ENCODE data around the gene SLC27A3. TPM values are rescaled to one million over a fixed set of nuclear protein-coding genes. Genes with fewer than 3 reads are reported as not detected.
A peak's percentile ranks its signal among the peaks of the same experiment; 100 is the strongest.

SLC27A3 gene
- total and polyA plus RNA-seq, 4 experiments from 2014 or later, result 7.9 to 20.5 (median 13.7) TPM

- peaks cover 17 to 44% of the 10 kb centered on the region in 2 donors for H3K36me3 Mint-ChIP-seq
- no peak overlapping the region for H3K4me3 Mint-ChIP-seq
- no peak overlapping the region for H3K27ac ChIP-seq (ENCODE audit: low read depth, low read length)
- H3K27me3 Mint-ChIP-seq, result no peaks in the 10 kb centered on the region
- no peaks in the 10 kb centered on the region for H3K9me3 ChIP-seq (ENCODE audit: control insufficient read depth in 1 of 2, low read length in 2 of 2)
- H3K4me1 ChIP-seq (ENCODE audit: insufficient read depth, low read length), result peaks cover 11% of the 10 kb centered on the region
- ChIA-PET POLR2A (ENCODE audit: partially characterized antibody) (no interaction called here), CTCF (ENCODE audit: partially characterized antibody) (interaction anchor here (1.0 kb wide), 1 partner anchor 22 kb away, joined by 3 read pairs; no protein-coding TSS in a partner anchor)
- no peaks in the 10 kb centered on the region for H3K27me3 ChIP-seq (ENCODE audit: insufficient read depth, low read length)
- no peak overlapping the region for H3K4me3 ChIP-seq (ENCODE audit: low read length in 2 of 2)
- DNase-seq, result no peak
- H3K36me3 ChIP-seq (ENCODE audit: insufficient read depth, low read length), result peaks cover 21% of the 10 kb centered on the region
- H3K27ac Mint-ChIP-seq, result peak overlapping the region in 1 of 7 donors; percentile 66
- no peaks in the 10 kb centered on the region for H3K9me3 Mint-ChIP-seq
- intact Hi-C loops (cut with micrococcal nuclease), result no loop called here
- H3K4me1 Mint-ChIP-seq, result peaks cover 2 to 14% (median 7%) of the 10 kb centered on the region in 4 donors
Observed at GRCh38 chr1:153770797-153771196, 4.4 kb upstream of the SLC27A3 start.

DNA sequence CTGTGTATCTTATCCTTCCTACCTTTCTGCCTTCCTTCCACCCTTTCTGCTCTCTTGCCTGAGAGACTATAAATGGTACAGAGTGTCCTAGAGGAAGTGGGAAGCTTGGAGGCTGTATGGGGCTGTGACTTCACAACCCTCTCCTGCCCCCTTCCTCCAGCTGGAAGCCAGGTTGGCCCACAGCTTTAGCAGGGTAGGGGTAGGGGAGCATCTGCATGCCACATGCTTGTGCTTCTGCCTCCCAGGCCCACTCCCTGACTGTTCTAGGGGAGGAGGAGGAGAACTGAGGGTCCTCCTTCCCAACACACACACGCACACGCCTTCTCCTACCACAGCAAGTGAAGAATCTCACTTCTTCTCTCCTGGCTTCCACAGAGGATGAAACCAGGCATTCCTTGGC, 3.9 kb upstream of the SLC27A3 start:
- no peaks in the 10 kb centered on the region for H3K9me3 ChIP-seq (ENCODE audit: control insufficient read depth in 1 of 2, low read length in 2 of 2)
- Mint-ChIP-seq H3K36me3 (peaks cover 17 to 43% of the 10 kb centered on the region in 2 donors), H3K27me3 (no peaks in the 10 kb centered on the region), H3K9me3 (no peaks in the 10 kb centered on the region), H3K27ac (no peak overlapping the region), H3K4me1 (peaks cover 4 to 15% (median 9%) of the 10 kb centered on the region in 4 donors), H3K4me3 (no peak overlapping the region)
- POLR2A ChIA-PET (ENCODE audit: partially characterized antibody), result interaction anchor here (0.7 kb wide), 1 partner anchor 148 kb away, joined by 3 read pairs; no protein-coding TSS in a partner anchor
- peaks cover 15% of the 10 kb centered on the region for H3K4me1 ChIP-seq (ENCODE audit: insufficient read depth, low read length)
- no peaks in the 10 kb centered on the region for H3K27me3 ChIP-seq (ENCODE audit: insufficient read depth, low read length)
- intact Hi-C loops (cut with micrococcal nuclease), result no loop called here
- CTCF ChIA-PET (ENCODE audit: partially characterized antibody), result interaction anchor here (1.0 kb wide), 1 partner anchor 23 kb away, joined by 3 read pairs; no protein-coding TSS in a partner anchor
- peaks cover 21% of the 10 kb centered on the region for H3K36me3 ChIP-seq (ENCODE audit: insufficient read depth, low read length)
- no peak overlapping the region for H3K27ac ChIP-seq (ENCODE audit: low read depth, low read length)
- no peak overlapping the region for H3K4me3 ChIP-seq (ENCODE audit: low read length in 2 of 2)
- DNase-seq, result no peak

DNA sequence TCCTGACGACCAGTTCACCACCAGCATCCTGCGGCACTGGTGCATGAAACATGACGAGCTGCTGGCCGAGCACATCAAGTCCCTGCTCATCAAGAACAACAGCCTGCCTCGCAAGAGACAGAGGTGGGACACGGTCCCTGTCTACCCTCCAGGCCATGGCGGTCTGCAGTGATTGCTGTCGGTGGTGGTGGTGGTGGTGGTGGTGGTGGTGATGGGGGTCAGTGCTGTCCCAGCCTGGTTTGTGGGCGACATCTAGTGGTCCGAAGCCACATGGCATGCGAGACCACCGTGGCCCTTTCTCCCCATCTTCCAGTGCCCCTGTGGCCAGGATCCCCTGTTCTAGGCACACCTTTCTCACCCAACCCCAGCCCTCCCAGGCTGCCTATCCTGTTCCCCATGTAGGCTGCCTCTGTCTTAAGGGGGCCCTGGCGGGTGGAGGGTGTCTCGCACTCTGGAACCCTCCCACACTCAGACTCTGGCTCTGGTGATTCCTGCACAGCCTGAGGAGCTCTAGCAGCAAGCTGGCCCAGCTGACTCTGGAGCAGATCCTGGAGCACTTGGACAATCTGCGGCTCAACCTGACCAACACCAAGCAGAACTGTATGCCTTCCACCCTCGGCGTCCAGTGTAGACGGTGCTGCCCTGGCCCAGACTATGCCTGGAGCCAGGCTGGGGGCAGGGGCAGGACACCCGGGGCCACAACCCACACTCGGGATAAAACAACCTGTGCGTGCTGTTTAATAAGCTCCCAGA, 3.2 kb upstream of the SLC27A3 start:
- Histone ChIP-seq H3K27me3 (ENCODE audit: insufficient read depth, low read length) (no peaks in the 10 kb centered on the region), H3K4me1 (ENCODE audit: insufficient read depth, low read length) (peaks cover 20% of the 10 kb centered on the region), H3K9me3 (ENCODE audit: control insufficient read depth in 1 of 2, low read length in 2 of 2) (no peaks in the 10 kb centered on the region), H3K27ac (ENCODE audit: low read depth, low read length) (no peak overlapping the region), H3K36me3 (ENCODE audit: insufficient read depth, low read length) (peaks cover 20% of the 10 kb centered on the region), H3K4me3 (ENCODE audit: low read length in 2 of 2) (no peak overlapping the region)
- H3K36me3 Mint-ChIP-seq, result peaks cover 15 to 42% of the 10 kb centered on the region in 2 donors
- ChIA-PET POLR2A (ENCODE audit: partially characterized antibody) (interaction anchor here (0.7 kb wide), 1 partner anchor 147 kb away, joined by 3 read pairs; no protein-coding TSS in a partner anchor), CTCF (ENCODE audit: partially characterized antibody) (interaction anchor here (0.6 to 1.1 kb wide), 3 partner anchors 21 to 1053 kb away, joined by 3 to 4 read pairs (median 3); no protein-coding TSS in a partner anchor)
- H3K4me3 Mint-ChIP-seq, result no peak overlapping the region
- no peak for DNase-seq
- no peak overlapping the region for H3K27ac Mint-ChIP-seq
- H3K27me3 Mint-ChIP-seq, result no peaks in the 10 kb centered on the region
- no peaks in the 10 kb centered on the region for H3K9me3 Mint-ChIP-seq
- H3K4me1 Mint-ChIP-seq, result peaks cover 6 to 22% (median 11%) of the 10 kb centered on the region in 4 donors
- intact Hi-C loops (cut with micrococcal nuclease), result no loop called here

- Histone ChIP-seq H3K27me3 (ENCODE audit: insufficient read depth, low read length) (no peaks in the 10 kb centered on the region), H3K27ac (ENCODE audit: low read depth, low read length) (no peak overlapping the region), H3K9me3 (ENCODE audit: control insufficient read depth in 1 of 2, low read length in 2 of 2) (no peaks in the 10 kb centered on the region), H3K36me3 (ENCODE audit: insufficient read depth, low read length) (peaks cover 7% of the 10 kb centered on the region), H3K4me1 (ENCODE audit: insufficient read depth, low read length) (peaks cover 20% of the 10 kb centered on the region), H3K4me3 (ENCODE audit: low read length in 2 of 2) (no peak overlapping the region)
- Mint-ChIP-seq H3K9me3 (no peaks in the 10 kb centered on the region), H3K27me3 (no peaks in the 10 kb centered on the region), H3K4me1 (peaks cover 9 to 31% (median 15%) of the 10 kb centered on the region in 4 donors), H3K27ac (peak overlapping the region in 5 of 7 donors; percentile 19 to 68 (median 51)), H3K36me3 (peaks cover 7 to 32% of the 10 kb centered on the region in 2 donors), H3K4me3 (peak overlapping the region in 7 of 8 donors; percentile 21 to 84 (median 40))
- CTCF ChIA-PET (ENCODE audit: partially characterized antibody), result interaction anchor here (0.6 to 1.1 kb wide), 2 partner anchors 23 to 1052 kb away, joined by 3 to 4 read pairs; no protein-coding TSS in a partner anchor
- POLR2A ChIA-PET (ENCODE audit: partially characterized antibody), result interaction anchor here (1.4 to 3.1 kb wide), 2 partner anchors 204 to 218 kb away, joined by 4 to 26 read pairs; partner anchors contain the start of genes JTB and RPS27
- DNase-seq, result no peak
- intact Hi-C loops (cut with micrococcal nuclease), result no loop called here
Observed at GRCh38 chr1:153773096-153773921, 1.9 kb upstream of the SLC27A3 start.

GRCh38 chr1:153774026-153774595, 1.1 kb upstream of the SLC27A3 start:
- CTCF ChIA-PET (ENCODE audit: partially characterized antibody), result no interaction called here
- no peaks in the 10 kb centered on the region for H3K9me3 Mint-ChIP-seq
- Histone ChIP-seq H3K27me3 (ENCODE audit: insufficient read depth, low read length) (no peaks in the 10 kb centered on the region), H3K4me1 (ENCODE audit: insufficient read depth, low read length) (peaks cover 20% of the 10 kb centered on the region), H3K36me3 (ENCODE audit: insufficient read depth, low read length) (no peaks in the 10 kb centered on the region), H3K27ac (ENCODE audit: low read depth, low read length) (no peak overlapping the region), H3K9me3 (ENCODE audit: control insufficient read depth in 1 of 2, low read length in 2 of 2) (no peaks in the 10 kb centered on the region), H3K4me3 (ENCODE audit: low read length in 2 of 2) (no peak overlapping the region)
- peaks cover 4 to 24% of the 10 kb centered on the region in 2 donors for H3K36me3 Mint-ChIP-seq
- peak overlapping the region; percentile 41 to 87 (median 84) for H3K4me3 Mint-ChIP-seq
- DNase-seq, result no peak
- POLR2A ChIA-PET (ENCODE audit: partially characterized antibody), result interaction anchor here (0.6 to 3.1 kb wide), 4 partner anchors 11 to 217 kb away, joined by 3 to 26 read pairs (median 7); partner anchors contain the start of genes JTB and RPS27
- intact Hi-C loops (cut with micrococcal nuclease), result no loop called here
- no peaks in the 10 kb centered on the region for H3K27me3 Mint-ChIP-seq
- peak overlapping the region in 4 of 7 donors; percentile 51 to 88 (median 61) for H3K27ac Mint-ChIP-seq
- peaks cover 12 to 31% (median 15%) of the 10 kb centered on the region in 4 donors for H3K4me1 Mint-ChIP-seq

DNA sequence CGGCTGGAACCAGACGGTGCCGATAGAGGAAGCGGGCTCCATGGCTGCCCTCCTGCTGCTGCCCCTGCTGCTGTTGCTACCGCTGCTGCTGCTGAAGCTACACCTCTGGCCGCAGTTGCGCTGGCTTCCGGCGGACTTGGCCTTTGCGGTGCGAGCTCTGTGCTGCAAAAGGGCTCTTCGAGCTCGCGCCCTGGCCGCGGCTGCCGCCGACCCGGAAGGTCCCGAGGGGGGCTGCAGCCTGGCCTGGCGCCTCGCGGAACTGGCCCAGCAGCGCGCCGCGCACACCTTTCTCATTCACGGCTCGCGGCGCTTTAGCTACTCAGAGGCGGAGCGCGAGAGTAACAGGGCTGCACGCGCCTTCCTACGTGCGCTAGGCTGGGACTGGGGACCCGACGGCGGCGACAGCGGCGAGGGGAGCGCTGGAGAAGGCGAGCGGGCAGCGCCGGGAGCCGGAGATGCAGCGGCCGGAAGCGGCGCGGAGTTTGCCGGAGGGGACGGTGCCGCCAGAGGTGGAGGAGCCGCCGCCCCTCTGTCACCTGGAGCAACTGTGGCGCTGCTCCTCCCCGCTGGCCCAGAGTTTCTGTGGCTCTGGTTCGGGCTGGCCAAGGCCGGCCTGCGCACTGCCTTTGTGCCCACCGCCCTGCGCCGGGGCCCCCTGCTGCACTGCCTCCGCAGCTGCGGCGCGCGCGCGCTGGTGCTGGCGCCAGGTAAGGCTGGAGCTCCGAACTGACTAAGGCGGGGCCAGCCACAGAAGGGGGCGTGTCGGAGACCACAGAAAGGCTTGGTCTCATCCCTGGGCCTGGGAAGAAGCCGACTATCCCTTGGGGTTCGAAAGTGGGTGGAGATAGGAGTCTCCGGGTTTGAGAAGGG, 486 bp downstream of the SLC27A3 start:
- H3K27me3 ChIP-seq (ENCODE audit: insufficient read depth, low read length), result no peaks in the 10 kb centered on the region
- H3K4me3 Mint-ChIP-seq, result peak overlapping the region; percentile 81 to 88 (median 84)
- intact Hi-C loops (cut with micrococcal nuclease), result loop anchor here (1.0 kb wide), 1 partner anchor 8 kb away; no protein-coding TSS in a partner anchor
- peak overlapping the region; percentile 22 to 90 (median 68) for H3K27ac Mint-ChIP-seq
- no peaks in the 10 kb centered on the region for H3K36me3 ChIP-seq (ENCODE audit: insufficient read depth, low read length)
- H3K27me3 Mint-ChIP-seq, result no peaks in the 10 kb centered on the region
- H3K4me3 ChIP-seq (ENCODE audit: low read length in 2 of 2), result peak overlapping the region; percentile 47 to 71
- peak; percentile 53 to 69 (median 57) for DNase-seq
- H3K36me3 Mint-ChIP-seq, result peaks cover 0 to 15% of the 10 kb centered on the region in 2 donors
- no peaks in the 10 kb centered on the region for H3K9me3 Mint-ChIP-seq
- H3K4me1 Mint-ChIP-seq, result peaks cover 12 to 31% (median 15%) of the 10 kb centered on the region in 4 donors
- ChIA-PET CTCF (ENCODE audit: partially characterized antibody) (interaction anchor here (0.7 to 2.2 kb wide), 4 partner anchors 99 to 211 kb away, joined by 3 to 7 read pairs (median 4); partner anchors contain the start of genes CREB3L4 and RAB13), POLR2A (ENCODE audit: partially characterized antibody) (interaction anchor here (0.7 to 3.1 kb wide), 19 partner anchors 8 to 215 kb away, joined by 3 to 26 read pairs (median 6); partner anchors contain the start of genes CHTOP, CREB3L4, CRTC2 and DENND4B)
- no peaks in the 10 kb centered on the region for H3K9me3 ChIP-seq (ENCODE audit: control insufficient read depth in 1 of 2, low read length in 2 of 2)
- H3K27ac ChIP-seq (ENCODE audit: low read depth, low read length), result peak overlapping the region; percentile 47
- H3K4me1 ChIP-seq (ENCODE audit: insufficient read depth, low read length), result peaks cover 20% of the 10 kb centered on the region
